ENCODE data around the gene GPR78. TPM values are rescaled to one million over a fixed set of nuclear protein-coding genes. Genes with fewer than 3 reads are reported as not detected.

Gene GPR78
- total and polyA plus RNA-seq, 2 of the 13 experiments (the other 11 are each of a cell fraction or from before 2014, with no cell fraction given): 0.01 to 0.07 TPM

GRCh38 chr4:8600686-8601085 lies 20.5 kb downstream of the GPR78 start (continued):
- TF ChIP-seq ZNF713 (CRISPR knock-in tag; IDR thresholded peaks at IDR 0.05): no peak

- intact Hi-C loops (cut with micrococcal nuclease; ENCODE audit: unreplicated experiment) (no loop called here), in situ Hi-C loops (cut with HindIII; ENCODE audit: extremely low pct_ligation_motif_present, low pct_unique_long_range_greater_than_20kb) (no loop called here)
- DNase-seq (ENCODE audit: low spot score) (no peak), ATAC-seq (no peak), FAIRE-seq (no peak)
- no peaks in the 10 kb centered on the region for H3K4me1 ChIP-seq (ENCODE audit: insufficient read depth, low read length)
- POLR2A ChIA-PET: no interaction called here
- peaks cover 6% of the 10 kb centered on the region; the same call in 1 of the 2 replicates for H4K20me1 ChIP-seq (ENCODE audit: insufficient read depth, low read length)
- WGBS (ENCODE audit: low lambda C conversion rate): 46% methylated on average over 8 of the region's 23 CpGs
- CTCF ChIA-PET (ENCODE audit: low intra/inter-chr PET ratio, low total read pairs): no interaction called here
- BruUV-seq (replicated peaks): no TSS peak
- peaks cover 6 to 39% of the 10 kb centered on the region in 2 experiments; a peak in 4 of 5 replicates for H3K27me3 ChIP-seq (ENCODE audit: control insufficient read depth in 1 of 2, insufficient read depth in 2 of 2, low read length in 2 of 2)
- no peaks in the 10 kb centered on the region for H3K9me3 ChIP-seq (ENCODE audit: low read length)
- H3K27ac ChIP-seq (ENCODE audit: extremely low read length, insufficient read depth, low read length): no peak overlapping the region
- H3K9ac ChIP-seq (ENCODE audit: insufficient read depth, low read depth, low read length): no peak overlapping the region
- H3K79me2 ChIP-seq (ENCODE audit: insufficient read depth, low read length): no peaks in the 10 kb centered on the region
- H3K4me2 ChIP-seq (ENCODE audit: low read depth, low read length): no peak overlapping the region
- H2AFZ ChIP-seq (ENCODE audit: low read length): no peak overlapping the region
- H3K36me3 ChIP-seq (replicated peaks in 1 of 2; ENCODE audit: control insufficient read depth in 1 of 2, insufficient read depth in 2 of 2, low read length in 2 of 2): no peaks in the 10 kb centered on the region
- TF ChIP-seq ZNF414 (CRISPR knock-in tag; IDR thresholded peaks at IDR 0.05) (no peak), AHR (CRISPR knock-in tag; IDR thresholded peaks at IDR 0.05) (no peak)
- H3K4me3 ChIP-seq (replicated peaks in 1 of 3; ENCODE audit: insufficient read depth in 1 of 3, low read depth in 2 of 3, low read length in 3 of 3): no peak overlapping the region
Observed at GRCh38 chr4:8601086-8601485, 20.9 kb downstream of the GPR78 start.

DNA sequence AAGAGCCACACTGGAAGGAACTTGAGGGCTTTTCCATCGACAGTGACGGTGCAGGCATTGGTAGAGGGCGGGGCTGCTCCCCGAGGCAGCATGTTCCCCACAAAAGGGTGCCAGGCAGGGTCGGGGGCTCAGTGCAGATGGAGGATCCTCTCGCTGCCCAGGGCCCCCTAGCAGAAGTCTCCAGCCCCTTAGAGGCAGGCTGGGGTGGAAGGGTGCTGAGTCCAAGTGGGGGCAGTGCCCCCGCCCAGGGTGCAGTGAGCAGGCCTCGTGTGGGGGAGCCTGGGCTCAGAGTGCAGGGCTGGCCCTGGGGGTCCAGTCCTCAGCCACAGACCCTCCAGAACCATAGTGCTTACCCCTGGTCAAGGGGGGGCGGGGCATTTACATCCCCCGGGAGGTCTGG lies 21.4 kb downstream of the GPR78 start:
- DNase-seq (ENCODE audit: low spot score) (no peak), ATAC-seq (no peak), FAIRE-seq (no peak)
- TF ChIP-seq ARID2 (CRISPR knock-in tag; IDR thresholded peaks at IDR 0.05; ENCODE audit: borderline replicate concordance) (no peak), ARNTL (CRISPR knock-in tag; IDR thresholded peaks at IDR 0.05) (no peak)
- Histone ChIP-seq H3K4me1 (ENCODE audit: insufficient read depth, low read length) (no peaks in the 10 kb centered on the region), H3K9ac (ENCODE audit: insufficient read depth, low read depth, low read length) (no peak overlapping the region), H2AFZ (ENCODE audit: low read length) (no peak overlapping the region), H3K4me3 (replicated peaks in 1 of 3; ENCODE audit: insufficient read depth in 1 of 3, low read depth in 2 of 3, low read length in 3 of 3) (no peak overlapping the region), H3K27me3 (ENCODE audit: control insufficient read depth in 1 of 2, insufficient read depth in 2 of 2, low read length in 2 of 2) (peaks cover 6 to 39% of the 10 kb centered on the region in 2 experiments; a peak in 4 of 5 replicates), H3K36me3 (replicated peaks in 1 of 2; ENCODE audit: control insufficient read depth in 1 of 2, insufficient read depth in 2 of 2, low read length in 2 of 2) (no peaks in the 10 kb centered on the region), H4K20me1 (ENCODE audit: insufficient read depth, low read length) (peaks cover 6% of the 10 kb centered on the region; the same call in 1 of the 2 replicates), H3K27ac (ENCODE audit: extremely low read length, insufficient read depth, low read length) (no peak overlapping the region), H3K4me2 (ENCODE audit: low read depth, low read length) (no peak overlapping the region), H3K9me3 (ENCODE audit: low read length) (no peaks in the 10 kb centered on the region), H3K79me2 (ENCODE audit: insufficient read depth, low read length) (no peaks in the 10 kb centered on the region)
- 0% methylated on average over 1 of the region's 10 CpGs for WGBS (ENCODE audit: low lambda C conversion rate)
- ChIA-PET CTCF (ENCODE audit: low intra/inter-chr PET ratio, low total read pairs) (no interaction called here), POLR2A (no interaction called here)
- intact Hi-C loops (cut with micrococcal nuclease; ENCODE audit: unreplicated experiment) (no loop called here), in situ Hi-C loops (cut with HindIII; ENCODE audit: extremely low pct_ligation_motif_present, low pct_unique_long_range_greater_than_20kb) (no loop called here)
- no TSS peak for BruUV-seq (replicated peaks)
